ENCODE results near the gene CDON. TPM values are rescaled to one million over a fixed set of nuclear protein-coding genes. Genes with fewer than 3 reads are reported as not detected.

CDON gene
- polyA plus RNA-seq, 3 donors = 0.01 TPM; not detected in 2

- no peaks in the 10 kb centered on the region for H3K4me1 Mint-ChIP-seq
- H3K4me3 Mint-ChIP-seq = no peak overlapping the region
- no CpG with 5 or more reads among the region's 3 CpGs for WGBS (ENCODE audit: insufficient coverage)
These were observed 11.5 kb downstream of the CDON start for GRCh38 chr11:126051117-126051516.

GRCh38 chr11:126049159-126049558 lies 13.5 kb downstream of the CDON start:
- H3K4me3 Mint-ChIP-seq = no peak overlapping the region
- H3K9me3 ChIP-seq (replicated peaks in 1 of 2; ENCODE audit: control insufficient read depth in 1 of 2, insufficient read depth in 1 of 2, low read length in 2 of 2) = no peaks in the 10 kb centered on the region
- no peak overlapping the region for H3K4me3 ChIP-seq (replicated peaks in 1 of 3; ENCODE audit: low read depth in 2 of 3, low read length in 3 of 3)
- no peak for TF ChIP-seq CTCF (IDR thresholded peaks at IDR 0.05)
- H3K79me2 ChIP-seq (ENCODE audit: insufficient read depth, low read length) = no peaks in the 10 kb centered on the region
- H3K4me2 ChIP-seq (replicated peaks; ENCODE audit: extremely low read depth, low read length, poor library complexity, severe bottlenecking) = no peak overlapping the region
- no peak overlapping the region for H3K9ac ChIP-seq (ENCODE audit: insufficient read depth, low read length, poor library complexity, severe bottlenecking)
- intact Hi-C loops (cut with micrococcal nuclease) = no loop called here
- H3K9me3 Mint-ChIP-seq = peaks cover 0 to 2% (median 0%) of the 10 kb centered on the region in 7 donors
- H3K27me3 Mint-ChIP-seq (ENCODE audit: low read depth in 3 of 3) = peaks cover 5 to 22% (median 14%) of the 10 kb centered on the region in 3 donors
- H2AFZ ChIP-seq (ENCODE audit: insufficient read depth, low read depth, low read length, poor library complexity, severe bottlenecking) = no peak overlapping the region
- H3K27ac Mint-ChIP-seq = no peak overlapping the region
- H3K4me1 Mint-ChIP-seq = no peaks in the 10 kb centered on the region
- H3K36me3 ChIP-seq (replicated peaks in 1 of 2; ENCODE audit: control insufficient read depth in 1 of 2, insufficient read depth in 2 of 2, low read length in 2 of 2) = no peaks in the 10 kb centered on the region
- no peaks in the 10 kb centered on the region for H4K20me1 ChIP-seq (ENCODE audit: insufficient read depth, low read length)
- no peak for DNase-seq
- H3K4me1 ChIP-seq (ENCODE audit: control insufficient read depth in 1 of 2, insufficient read depth in 2 of 2, low read length in 2 of 2) = no peaks in the 10 kb centered on the region
- peaks cover 2 to 4% of the 10 kb centered on the region in 2 donors for H3K27me3 ChIP-seq (ENCODE audit: control insufficient read depth in 2 of 2, insufficient read depth in 2 of 2, low read length in 2 of 2)
- no peaks in the 10 kb centered on the region for H3K36me3 Mint-ChIP-seq
- no peak overlapping the region for H3K27ac ChIP-seq (ENCODE audit: low read depth in 1 of 2, low read length in 2 of 2)
- WGBS (ENCODE audit: insufficient coverage) = no CpG with 5 or more reads among the region's 1 CpG

More at GRCh38 chr11:126051117-126051516, 11.5 kb downstream of the CDON start:
- no peaks in the 10 kb centered on the region for H3K4me1 ChIP-seq (ENCODE audit: control insufficient read depth in 1 of 2, insufficient read depth in 2 of 2, low read length in 2 of 2)
- no peaks in the 10 kb centered on the region for H3K36me3 Mint-ChIP-seq
- no peak overlapping the region for H3K4me2 ChIP-seq (replicated peaks; ENCODE audit: extremely low read depth, low read length, poor library complexity, severe bottlenecking)
- peaks cover 8 to 11% of the 10 kb centered on the region in 2 donors for H3K27me3 ChIP-seq (ENCODE audit: control insufficient read depth in 2 of 2, insufficient read depth in 2 of 2, low read length in 2 of 2)
- H3K9me3 ChIP-seq (replicated peaks in 1 of 2; ENCODE audit: control insufficient read depth in 1 of 2, insufficient read depth in 1 of 2, low read length in 2 of 2) = no peaks in the 10 kb centered on the region
- no peak overlapping the region for H2AFZ ChIP-seq (ENCODE audit: insufficient read depth, low read depth, low read length, poor library complexity, severe bottlenecking)
- no peak overlapping the region for H3K9ac ChIP-seq (ENCODE audit: insufficient read depth, low read length, poor library complexity, severe bottlenecking)
- intact Hi-C loops (cut with micrococcal nuclease) = no loop called here
- H3K27ac Mint-ChIP-seq = no peak overlapping the region
- H3K27ac ChIP-seq (ENCODE audit: low read depth in 1 of 2, low read length in 2 of 2) = no peak overlapping the region
- no peaks in the 10 kb centered on the region for H3K9me3 Mint-ChIP-seq
- DNase-seq = no peak
- no peaks in the 10 kb centered on the region for H3K36me3 ChIP-seq (replicated peaks in 1 of 2; ENCODE audit: control insufficient read depth in 1 of 2, insufficient read depth in 2 of 2, low read length in 2 of 2)
- TF ChIP-seq CTCF (IDR thresholded peaks at IDR 0.05) = no peak
- no peaks in the 10 kb centered on the region for H4K20me1 ChIP-seq (ENCODE audit: insufficient read depth, low read length)
- H3K4me3 ChIP-seq (replicated peaks in 1 of 3; ENCODE audit: low read depth in 2 of 3, low read length in 3 of 3) = no peak overlapping the region
- H3K27me3 Mint-ChIP-seq (ENCODE audit: low read depth in 3 of 3) = peaks cover 7 to 22% (median 19%) of the 10 kb centered on the region in 3 donors
- no peaks in the 10 kb centered on the region for H3K79me2 ChIP-seq (ENCODE audit: insufficient read depth, low read length)

Data from CD14-positive monocyte (primary cell).